ENCODE measurements around the gene BMPR1B.
"Not testable (repeated sequence)": the region's sequence is repeated elsewhere in the genome, so short reads cannot be mapped to it uniquely, and the experiment has no call there.

BMPR1B gene

DNA sequence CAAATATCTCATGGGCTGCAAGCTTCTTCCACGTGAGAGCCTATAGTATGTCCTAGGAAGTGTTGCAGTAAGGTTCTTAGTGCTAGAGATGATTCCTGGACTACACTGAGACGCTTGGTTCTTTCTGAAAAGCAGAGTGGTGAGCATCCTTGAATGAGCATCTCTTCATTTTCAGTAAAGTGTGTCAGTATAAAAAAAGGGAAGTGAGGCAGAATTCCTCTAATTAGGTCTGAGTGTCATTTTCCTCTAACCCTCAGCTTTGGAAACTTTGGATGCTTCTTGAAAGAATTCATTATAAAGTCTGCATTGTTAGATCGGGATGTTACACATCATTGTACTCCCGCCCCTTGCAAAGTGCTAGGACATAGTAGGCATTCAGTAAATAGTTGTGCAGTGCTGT is 5.2 kb downstream of the BMPR1B start:
- no peak for DNase-seq (ENCODE audit: low spot score)

DNA sequence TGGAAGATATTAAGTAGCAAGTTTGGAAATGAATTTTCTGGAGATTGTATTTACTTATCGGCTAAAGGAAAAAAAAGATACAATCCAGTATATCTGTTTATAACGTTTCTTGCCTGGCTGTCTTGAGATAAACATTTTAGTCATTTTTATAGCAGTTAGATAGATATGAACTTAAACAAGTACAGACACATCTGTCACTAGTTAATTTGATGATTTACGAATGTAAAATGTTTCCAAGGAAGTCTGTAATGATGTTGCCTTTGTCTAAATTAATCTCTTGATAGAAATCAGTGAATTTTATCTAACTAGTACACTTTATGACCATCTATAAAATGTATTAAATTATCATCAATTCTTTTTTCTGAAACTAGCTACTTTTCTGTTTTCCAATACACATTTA is 5.7 kb downstream of the BMPR1B start:
- DNase-seq (ENCODE audit: low spot score) = no peak

DNA sequence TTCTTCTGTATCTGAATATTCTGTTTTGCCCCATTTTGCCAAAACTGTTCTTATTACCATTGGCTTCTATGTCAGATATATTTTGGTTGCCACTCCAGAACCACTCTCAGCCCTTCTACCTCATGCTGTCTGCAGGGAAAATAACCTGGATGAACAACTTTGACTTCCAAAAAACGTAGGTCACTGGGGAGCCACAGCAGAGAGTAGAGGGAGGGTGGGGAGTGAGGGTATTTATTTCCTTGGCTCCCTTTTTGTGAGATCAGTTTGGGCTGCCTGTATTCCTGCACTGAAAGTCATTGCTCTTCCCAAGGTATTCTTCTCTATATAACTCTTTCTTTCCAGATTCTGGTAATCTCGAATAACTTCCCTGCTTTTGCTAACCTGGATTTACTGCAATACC is 6.3 kb downstream of the BMPR1B start:
- no peak for DNase-seq (ENCODE audit: low spot score)

DNA sequence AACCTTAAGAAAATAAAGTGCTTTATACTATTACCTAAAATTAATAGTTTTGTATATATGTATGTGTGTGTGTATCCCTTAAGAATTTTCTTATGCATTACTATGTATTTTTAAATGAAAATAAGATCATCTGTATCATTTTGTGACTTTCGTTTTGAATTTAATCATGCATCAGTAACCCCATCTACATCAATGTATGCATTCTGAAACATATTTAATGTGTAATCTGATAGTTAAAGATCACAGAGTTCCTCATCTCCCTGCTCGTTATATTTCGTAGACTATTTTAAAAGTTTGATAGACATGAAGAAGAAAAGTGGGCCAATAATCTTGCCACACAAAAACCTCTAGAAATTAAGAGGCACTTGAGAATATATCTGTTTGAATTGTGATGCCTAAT is 7.4 kb downstream of the BMPR1B start:
- DNase-seq (ENCODE audit: low spot score) = no peak

DNA sequence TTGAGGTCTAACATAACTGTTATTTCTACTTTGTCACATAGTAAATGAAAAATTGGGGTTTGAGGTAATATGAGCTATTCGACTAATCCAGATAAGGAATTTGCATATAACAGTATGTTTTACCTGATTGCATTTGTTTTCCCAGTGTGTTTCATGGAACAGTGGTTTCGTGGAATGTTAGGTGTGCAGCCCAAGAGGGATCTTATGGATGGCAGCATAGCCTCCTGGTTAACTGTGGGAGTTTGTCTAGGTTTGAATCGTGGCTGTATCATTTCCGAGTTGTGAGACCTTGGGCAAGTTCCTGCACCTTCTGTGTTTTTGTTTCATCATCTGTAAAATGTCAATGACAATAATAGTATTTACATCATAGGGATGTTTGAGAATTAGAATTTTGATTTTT is 7.9 kb downstream of the BMPR1B start:
- no peak for DNase-seq (ENCODE audit: low spot score)

DNA sequence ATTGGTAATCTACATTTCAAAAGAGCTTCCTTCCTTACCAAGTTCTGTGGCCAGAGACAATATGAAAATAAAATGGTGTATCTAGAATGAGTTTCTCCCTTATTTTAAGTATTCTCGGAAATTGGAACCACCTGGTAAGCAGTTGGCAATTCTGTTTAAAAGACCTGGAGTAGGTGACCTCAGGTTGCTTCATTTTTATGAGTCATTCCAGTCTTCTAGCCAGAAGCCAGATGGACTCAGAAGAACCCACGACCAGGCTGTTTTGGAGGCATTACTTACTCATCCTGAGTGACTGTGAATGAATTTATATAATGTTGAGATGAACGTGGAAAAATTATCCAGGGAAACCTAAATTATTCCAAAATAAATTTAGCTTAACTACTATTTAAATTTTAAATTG is 9.1 kb downstream of the BMPR1B start:
- DNase-seq (ENCODE audit: low spot score) = peak; percentile 35

DNA sequence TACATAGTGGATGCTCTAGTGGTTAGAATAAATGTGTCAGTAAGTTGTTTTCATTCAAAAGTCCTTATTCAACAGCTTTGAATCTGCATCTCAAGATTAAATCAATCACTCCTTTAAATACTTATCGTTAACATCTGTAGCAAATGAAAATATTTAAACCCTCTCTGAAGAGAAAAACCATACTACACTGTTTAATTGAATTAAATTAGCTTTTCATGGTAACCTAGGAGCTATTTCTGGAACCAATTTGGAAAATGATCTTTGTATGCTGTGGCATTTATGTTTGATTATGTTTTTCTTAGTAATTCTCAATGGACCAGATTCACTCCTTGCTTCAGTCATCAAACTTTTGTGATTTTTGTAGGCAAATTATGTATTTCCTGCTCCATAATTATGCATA is 9.7 kb downstream of the BMPR1B start:
- no peak for DNase-seq (ENCODE audit: low spot score)

DNA sequence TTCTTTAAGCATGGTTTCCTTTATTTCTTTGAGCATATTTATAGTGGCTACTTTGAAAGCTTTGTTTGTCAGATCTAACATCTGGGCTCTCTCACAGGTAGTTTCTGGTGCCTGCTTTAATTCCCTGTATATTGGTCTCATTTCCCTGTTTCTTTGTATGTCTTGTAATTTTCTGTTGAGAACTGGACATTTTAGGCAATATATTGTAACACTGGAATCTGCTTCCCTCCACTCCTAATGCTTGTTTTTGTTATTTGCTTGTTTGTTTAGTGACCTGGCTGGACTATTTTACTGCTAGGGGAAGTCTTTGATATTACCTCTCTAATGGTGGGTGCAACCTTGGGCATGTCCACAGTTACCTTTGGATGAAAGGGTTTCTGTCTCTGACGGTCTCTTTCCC is 25.0 kb downstream of the BMPR1B start:
- no peak for DNase-seq (ENCODE audit: low spot score)

DNA sequence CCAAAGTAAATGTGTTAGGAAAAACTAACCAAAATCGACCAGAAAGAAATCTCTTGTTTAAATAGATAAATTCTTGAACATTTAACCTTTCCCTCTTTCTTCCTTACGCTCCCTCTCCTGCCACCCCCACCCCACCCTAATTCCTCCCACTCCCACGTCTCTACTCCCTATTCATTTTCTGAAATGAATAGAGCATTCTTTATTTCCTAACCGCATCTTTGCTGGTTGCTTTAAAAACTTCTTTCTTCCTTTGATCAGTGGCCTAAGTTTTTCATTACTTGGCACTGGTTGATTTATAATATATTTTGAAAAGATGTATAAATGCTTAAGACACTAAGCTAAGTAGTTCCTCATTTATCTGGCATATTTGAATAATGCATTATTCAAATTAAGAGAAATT is 33.9 kb downstream of the BMPR1B start:
- DNase-seq (ENCODE audit: low spot score) = no peak

DNA sequence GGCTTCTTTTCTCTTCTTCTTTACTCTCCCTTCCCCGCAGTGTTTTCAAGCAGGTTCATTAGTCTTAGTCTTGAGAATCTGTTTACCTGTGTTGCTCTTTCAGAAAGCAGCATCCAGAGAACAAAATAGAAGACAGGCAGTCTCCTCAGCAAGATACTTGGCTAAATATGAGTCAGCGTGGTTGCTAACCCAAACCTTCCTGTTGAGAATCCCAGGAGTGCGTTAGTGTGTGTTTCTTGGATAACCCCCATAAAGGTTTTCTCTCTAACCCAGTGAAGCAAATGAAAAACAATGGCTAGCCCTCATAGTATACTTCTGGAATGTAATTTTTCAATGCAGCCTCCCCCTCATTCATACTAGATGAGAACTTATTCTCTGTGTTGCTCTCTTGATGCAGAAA is 41.1 kb downstream of the BMPR1B start:
- peak; percentile 11 for DNase-seq (ENCODE audit: low spot score)

DNA sequence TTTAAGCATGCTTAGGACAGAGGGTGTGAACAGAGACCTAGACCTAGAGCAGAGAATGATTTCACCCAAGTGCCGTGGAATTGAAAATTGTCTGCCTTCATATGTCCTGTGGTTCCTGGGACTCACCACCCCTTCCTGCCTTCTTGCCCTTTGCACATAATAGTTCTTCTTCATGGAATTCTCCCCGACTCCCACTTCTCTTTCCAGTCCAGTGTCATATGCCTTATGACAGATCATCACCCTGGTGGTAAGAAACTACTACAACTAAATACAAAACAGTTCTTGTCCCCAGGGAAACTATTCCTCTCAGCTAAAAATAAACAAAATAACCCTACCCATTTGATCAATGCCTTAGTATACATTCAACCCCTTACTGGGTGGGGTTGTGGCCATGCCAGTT is 43.3 kb downstream of the BMPR1B start:
- DNase-seq (ENCODE audit: low spot score) = no peak

DNA sequence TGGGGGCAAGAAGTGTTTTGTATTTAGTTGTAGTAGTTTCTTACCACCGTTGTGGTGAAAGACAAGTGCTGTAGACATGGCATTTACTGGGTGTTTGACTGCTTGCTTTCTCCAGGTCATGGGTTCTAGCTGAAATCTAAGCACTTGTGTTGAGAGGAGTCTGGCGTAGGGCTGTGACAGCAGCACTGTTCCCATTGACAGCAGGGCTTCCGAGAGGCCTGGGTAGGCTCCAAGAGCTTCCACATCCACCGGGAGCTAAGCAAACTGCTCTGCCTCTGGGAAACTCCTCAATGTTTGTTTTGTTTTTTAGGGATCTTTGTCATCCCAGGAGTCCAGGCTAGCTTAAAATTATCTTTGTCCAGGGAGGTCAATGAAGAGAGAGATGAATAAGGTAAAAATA is 44.3 kb downstream of the BMPR1B start:
- DNase-seq (ENCODE audit: low spot score) = no peak

DNA sequence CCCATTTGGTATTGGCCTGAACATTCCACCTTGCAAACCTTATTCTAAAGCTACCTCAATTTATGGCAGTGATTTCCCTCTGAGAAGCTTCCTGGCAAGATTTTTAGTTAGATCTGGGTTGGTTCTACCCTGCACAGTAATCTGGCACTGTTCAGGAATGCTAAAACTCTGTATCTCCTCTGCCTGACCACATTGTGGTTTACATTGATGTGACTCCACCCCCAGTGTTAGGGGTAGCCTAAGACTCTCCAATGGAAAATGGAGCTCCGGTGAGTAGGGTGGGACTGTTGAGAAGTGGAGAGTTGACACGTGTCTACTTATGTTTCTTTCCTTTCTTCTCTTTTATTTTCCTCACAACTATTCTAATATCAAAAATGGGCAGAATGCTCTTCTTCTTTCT is 45.4 kb downstream of the BMPR1B start:
- DNase-seq (ENCODE audit: low spot score) = peak; percentile 21

DNA sequence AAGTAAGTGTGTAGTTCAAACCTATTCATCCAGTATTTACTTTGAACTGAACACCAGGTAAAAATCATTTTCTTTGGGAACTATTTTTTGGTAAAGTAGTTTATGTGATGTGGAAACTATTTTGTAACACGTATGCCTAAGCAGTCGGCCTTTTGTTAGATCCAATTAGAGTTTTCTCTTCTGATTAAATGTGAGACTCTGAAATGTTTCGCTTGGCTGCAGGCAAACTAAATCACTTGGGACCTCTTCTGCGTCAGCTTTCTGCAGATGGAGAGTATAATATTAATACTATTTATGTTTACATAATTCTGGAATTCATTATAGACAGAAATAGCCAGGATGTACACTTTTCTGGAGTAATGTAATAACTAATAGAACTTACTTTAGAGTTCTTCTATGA is 46.9 kb downstream of the BMPR1B start:
- DNase-seq (ENCODE audit: low spot score) = no peak

DNA sequence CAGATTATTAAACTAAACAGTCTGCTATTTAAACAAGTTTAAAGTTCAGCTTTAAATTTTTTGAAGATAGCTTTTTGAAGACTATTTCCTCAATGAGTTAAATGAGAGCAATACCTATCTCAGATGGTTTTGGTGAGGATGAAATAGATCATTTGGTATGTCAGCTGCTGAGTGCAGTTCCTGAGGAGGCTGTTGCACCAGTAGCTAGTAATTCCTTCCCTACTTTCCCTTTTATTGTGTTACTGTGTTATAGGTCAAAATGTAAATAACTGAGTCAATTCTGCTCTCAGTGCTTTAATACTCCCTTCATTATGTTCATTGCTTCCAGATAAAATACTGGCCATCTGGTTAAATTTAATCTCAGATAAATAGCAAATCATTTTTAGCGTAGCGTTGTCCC is 48.6 kb downstream of the BMPR1B start:
- no peak for DNase-seq (ENCODE audit: low spot score)

DNA sequence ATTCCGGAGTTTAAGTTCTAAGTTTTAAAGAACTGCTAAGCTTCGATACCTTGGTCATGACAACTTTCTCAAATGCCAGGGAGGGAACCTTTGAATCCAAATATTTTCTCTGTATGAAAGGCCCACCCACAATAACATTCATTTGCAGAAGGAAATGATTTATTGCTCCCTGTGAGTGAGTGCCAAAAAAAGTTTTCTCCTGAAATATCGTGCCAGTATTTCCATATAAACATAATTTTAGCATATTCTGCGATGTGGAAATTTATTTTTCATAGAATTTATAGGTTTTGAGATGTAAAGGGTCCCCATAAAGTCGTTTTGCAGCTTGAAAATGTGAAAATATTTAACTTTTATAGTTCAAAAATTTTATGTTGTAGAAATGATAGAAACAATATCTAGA is 53.9 kb downstream of the BMPR1B start:
- DNase-seq (ENCODE audit: low spot score) = no peak

DNA sequence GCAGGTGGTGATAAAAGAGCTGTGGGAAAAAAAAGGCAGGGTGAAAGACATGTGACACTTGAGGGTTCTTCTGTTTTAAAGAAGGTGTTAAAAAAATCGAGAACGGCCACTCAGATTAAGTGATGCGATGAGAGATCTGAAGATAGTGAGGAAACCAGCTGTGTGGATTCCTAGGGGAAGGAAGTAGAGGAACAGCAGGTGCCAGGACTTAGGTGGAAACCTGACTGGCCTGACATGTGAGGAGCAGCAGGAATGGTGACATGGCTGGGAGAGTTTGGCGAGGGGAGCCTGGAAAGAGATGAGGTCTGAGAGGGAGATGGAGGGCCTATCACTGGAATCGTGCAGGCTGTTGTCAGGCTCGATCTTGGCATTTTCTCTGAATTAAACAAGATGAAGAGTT is 55.5 kb downstream of the BMPR1B start:
- no peak for DNase-seq (ENCODE audit: low spot score)

DNA sequence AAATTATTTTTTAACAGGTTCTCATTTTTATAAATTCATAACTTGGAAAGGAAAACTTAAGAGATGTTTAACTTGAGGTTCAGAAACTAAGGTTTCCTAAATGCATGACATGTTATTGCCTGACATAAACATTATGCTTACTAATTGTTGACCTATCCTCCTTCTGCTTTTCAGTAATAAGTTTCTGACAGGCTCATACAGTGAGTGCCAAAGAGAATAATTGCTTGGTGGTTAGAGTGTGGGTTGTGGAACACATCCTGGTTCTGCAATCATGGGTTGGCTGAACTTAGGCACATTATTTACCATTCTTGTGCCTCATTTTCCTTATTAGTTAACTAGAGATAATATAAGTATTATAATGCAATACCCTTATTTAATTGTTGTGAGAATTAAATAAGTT is 56.5 kb downstream of the BMPR1B start:
- DNase-seq (ENCODE audit: low spot score) = peak; percentile 21

DNA sequence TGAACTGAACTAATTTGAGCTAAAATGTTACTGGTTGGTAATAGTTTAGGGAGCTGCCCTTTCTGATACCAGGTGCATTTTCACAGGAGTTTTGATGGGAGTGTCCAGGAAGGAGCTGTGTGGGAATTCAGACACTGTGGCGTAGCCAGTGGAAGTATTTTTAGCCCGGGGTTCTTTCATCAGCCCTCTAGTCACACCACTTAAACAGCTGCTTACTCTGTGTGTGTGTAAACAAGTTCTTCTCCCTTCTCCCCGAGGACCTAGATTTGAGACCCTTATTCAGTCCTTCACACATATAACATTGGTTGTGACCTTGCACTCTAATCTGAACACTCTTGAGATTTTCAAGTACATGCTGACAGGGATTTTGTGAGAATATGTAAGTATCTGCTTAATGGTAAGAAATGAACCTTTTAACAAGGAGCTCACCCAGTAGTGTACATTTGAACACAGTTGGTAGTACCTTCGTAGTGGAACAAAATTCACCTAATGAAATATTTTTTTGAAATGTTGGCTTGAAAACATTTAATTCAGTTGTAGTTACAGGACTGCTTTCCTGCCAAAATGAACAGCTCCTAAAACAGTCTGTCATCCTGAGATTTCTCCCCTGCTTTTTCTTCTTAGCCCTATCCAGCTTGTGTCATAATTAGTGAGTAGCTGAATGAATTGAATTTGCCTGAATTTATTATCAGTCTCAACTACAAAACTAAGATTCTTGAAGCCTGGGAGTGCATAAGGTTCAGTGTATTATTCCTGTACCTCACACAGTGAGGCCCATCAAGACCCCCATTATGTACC is 61.8 kb downstream of the BMPR1B start:
- no peak for DNase-seq (ENCODE audit: low spot score)

DNA sequence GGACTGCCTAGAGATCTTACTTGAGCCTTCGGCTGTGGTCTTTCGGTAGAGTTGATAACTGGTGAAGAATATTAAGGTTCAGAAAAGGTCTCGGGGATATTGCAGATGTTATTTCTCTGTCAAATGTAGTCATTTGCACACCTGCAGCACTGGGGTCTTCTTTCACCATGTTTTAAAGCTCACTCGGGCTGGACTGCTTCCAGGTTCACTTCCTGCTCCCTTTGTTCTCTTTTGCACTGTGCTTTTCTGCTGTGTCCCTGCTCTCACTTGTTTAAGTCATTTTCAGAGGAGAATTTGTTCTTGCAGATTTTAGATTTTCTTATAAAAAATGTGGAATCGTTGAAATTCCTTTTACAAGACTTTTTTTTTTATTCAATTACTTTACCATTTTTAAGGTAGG is 68.5 kb downstream of the BMPR1B start:
- no peak for DNase-seq (ENCODE audit: low spot score)

DNA sequence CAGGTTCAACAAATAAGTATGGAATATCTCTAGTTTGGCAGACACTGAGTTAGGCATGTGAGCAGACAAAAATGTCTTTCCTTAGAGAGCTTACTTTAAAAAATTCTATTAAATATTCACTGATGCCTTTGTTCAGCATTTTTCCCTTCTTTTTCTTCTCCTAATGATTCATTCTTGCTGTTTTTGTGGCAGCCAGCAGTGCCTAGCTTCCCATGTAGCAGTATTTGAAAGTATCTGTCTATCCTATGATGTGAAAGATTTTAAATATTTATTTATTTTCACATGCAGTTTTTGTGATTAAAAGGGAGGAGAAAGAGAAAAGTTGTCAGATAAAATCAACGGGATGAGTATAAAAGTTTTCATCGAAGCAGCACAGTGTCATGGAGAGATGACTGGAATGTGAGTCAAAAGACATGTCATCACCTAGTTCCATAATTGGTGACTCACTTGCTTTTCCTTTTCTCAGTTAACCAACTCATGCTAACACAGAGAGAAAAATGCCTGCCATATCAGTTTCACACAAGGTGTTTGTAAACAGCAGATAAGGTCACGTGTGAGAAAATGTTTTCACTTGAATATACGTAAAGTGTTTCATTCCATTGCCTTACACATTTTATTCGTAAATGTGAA is 69.8 kb downstream of the BMPR1B start:
- DNase-seq (ENCODE audit: low spot score) = peak; percentile 72

DNA sequence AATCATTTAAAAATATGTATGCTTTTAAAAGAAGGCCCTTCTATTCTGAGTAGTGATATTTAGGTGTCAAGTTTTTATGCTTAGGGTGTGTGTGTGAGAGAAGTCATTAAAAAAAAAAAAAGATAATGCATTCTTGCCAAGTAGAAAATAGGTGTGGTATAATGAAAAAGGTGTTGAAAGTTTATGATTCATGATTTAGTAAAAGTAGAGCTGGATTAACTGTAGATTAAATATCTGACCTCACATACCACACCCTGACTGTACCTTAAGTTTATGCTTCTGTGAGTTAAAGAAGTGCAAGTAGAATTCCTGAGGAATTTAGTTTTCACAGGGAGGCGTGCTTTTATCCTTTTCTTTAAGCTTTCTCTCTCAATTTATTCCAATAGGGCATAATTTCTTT is 71.1 kb downstream of the BMPR1B start:
- DNase-seq (ENCODE audit: low spot score) = no peak

DNA sequence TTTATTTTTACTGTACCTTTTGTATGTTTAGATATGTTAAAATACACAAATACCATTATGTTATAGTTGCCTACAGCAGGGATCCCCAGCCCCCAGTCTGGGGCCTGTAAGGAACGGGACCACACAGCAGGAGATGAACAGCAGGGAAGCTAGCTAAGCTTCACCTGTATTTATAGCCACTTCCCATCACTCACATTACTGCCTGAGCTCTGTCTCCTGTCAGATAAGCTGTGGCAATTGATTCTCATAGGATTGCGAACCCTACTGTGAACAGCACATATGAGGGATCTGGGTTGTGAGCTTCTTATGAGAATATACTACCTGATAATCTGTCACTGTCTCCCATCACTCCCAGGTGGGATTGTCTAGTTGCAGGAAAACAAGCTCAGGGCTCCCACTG is 73.9 kb downstream of the BMPR1B start:
- no peak for DNase-seq (ENCODE audit: low spot score)

DNA sequence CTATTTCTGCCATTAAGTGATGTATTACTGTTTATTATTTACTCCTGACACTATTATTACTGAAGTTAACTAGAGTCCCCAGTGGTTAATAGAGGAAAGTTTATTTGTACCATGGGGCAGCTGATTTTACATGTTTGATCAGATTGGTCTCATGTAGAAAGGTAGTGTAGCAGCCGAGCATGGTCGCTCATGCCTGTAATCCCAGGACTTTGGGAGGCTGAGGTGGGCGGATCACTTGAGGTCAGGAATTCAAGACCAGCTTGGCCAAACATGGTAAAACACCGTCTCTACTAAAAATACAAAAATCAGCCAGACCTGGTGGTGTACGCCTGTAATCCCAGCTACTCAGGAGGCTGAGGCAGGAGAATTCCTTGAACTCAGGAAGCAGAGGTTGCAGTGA is 74.6 kb downstream of the BMPR1B start:
- DNase-seq (ENCODE audit: low spot score) = not testable (repeated sequence)
